HG03378 (cell line): ENCODE measurements around the gene GLI3.
A peak's percentile ranks its signal among the peaks of the same experiment; 100 is the strongest.

Experiments used
- ATAC-seq: cut with Tn5 transposase; IDR thresholded peaks from one replicate; pipeline ENCODE4 v1.9.1; 2021; ENCODE audit warnings: mild to moderate bottlenecking, moderate library complexity; ENCODE audit not compliant: unreplicated experiment

Gene GLI3

GRCh38 chr7:41975849-41976248 lies 261.2 kb downstream of the GLI3 start:
- no peak for ATAC-seq

- ATAC-seq = no peak
These were observed 262.0 kb downstream of the GLI3 start for GRCh38 chr7:41974870-41975557.

- no peak for ATAC-seq
These were observed 263.7 kb downstream of the GLI3 start for GRCh38 chr7:41973202-41973730.

- ATAC-seq = no peak
These were observed 264.2 kb downstream of the GLI3 start for GRCh38 chr7:41972776-41973175.

- ATAC-seq = no peak
These were observed 264.7 kb downstream of the GLI3 start for GRCh38 chr7:41972270-41972669.

DNA sequence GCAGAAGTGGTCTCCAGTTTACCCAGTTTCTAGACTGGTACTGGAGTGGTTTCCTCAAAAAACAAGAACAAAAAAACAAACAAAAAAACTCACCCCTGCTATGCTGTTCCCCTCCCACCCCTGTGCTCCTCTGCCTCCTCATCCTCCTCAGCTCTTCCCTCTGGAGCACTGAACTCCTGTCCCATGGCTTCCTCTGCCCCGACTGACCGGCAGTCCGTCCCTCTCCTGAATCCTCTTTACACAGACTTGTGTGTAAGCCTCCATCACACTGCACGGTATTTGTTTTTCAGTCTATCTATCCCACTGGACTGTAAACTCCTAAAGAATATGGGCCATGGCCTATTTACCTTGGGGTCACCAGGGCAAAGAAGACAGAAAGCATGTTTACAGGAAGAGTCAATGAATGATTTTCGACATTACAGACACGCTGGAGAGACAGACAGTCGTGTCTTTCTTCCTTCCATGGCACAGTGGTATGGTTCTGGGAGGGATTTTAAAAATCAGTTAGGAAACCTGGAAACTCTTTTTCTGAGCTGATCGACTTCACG lies 265.3 kb downstream of the GLI3 start:
- no peak for ATAC-seq

- ATAC-seq = no peak
These were observed 266.1 kb downstream of the GLI3 start for GRCh38 chr7:41970941-41971340.

DNA sequence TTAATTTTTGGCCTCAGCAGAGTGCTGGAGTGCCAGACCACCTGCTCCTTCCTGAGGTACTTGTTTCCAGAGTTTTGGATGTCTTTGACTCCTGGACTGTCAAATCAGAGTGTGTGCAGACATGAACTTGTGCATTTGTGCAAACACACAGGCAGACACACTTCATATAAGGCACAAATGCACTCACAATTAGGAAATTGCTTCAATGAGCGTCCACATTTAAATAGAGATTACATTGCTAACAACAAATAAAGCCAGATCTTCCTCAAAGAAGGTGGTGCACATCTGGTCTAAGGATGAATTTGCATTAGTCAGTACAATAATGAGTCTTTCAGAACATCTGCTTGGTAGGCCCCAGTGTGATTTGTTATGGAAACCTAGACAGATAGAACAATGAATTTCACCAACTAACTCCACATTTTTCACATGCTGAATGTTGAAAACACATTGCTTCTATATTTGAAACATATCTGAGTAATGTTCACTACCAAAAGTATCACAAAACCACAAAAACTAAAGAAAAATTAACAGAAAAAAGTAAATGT lies 267.4 kb downstream of the GLI3 start:
- ATAC-seq = no peak

- ATAC-seq = no peak
These were observed 269.9 kb downstream of the GLI3 start for GRCh38 chr7:41967156-41967555.

DNA sequence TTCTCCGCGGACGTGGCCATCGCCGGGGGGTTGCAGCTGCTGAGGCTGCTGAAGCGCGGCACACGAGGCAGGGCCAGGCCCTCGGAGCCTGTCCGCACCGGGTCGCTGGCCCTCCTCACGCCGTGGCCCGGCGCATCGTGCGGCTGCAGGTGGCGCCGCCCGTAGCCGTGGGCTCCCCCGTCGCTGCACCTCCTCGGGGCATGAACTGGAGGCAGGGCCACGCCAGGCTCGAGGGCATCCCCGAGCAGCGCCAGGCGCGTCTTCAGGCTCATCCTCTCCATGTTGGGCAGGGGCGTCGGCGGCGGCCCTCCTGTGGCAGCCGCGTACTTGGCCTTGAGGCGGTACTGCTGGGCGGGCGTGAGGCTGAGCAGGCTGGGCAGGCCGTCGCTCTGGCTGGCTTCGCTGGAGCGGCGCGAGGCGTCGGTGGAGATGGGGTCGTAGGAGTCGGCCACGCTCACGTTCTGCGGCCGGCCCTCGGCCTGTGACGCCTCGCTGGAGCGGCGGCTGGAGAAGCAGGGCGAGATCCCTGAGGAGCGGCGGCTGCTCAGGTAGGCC lies 271.0 kb downstream of the GLI3 start:
- ATAC-seq = no peak

DNA sequence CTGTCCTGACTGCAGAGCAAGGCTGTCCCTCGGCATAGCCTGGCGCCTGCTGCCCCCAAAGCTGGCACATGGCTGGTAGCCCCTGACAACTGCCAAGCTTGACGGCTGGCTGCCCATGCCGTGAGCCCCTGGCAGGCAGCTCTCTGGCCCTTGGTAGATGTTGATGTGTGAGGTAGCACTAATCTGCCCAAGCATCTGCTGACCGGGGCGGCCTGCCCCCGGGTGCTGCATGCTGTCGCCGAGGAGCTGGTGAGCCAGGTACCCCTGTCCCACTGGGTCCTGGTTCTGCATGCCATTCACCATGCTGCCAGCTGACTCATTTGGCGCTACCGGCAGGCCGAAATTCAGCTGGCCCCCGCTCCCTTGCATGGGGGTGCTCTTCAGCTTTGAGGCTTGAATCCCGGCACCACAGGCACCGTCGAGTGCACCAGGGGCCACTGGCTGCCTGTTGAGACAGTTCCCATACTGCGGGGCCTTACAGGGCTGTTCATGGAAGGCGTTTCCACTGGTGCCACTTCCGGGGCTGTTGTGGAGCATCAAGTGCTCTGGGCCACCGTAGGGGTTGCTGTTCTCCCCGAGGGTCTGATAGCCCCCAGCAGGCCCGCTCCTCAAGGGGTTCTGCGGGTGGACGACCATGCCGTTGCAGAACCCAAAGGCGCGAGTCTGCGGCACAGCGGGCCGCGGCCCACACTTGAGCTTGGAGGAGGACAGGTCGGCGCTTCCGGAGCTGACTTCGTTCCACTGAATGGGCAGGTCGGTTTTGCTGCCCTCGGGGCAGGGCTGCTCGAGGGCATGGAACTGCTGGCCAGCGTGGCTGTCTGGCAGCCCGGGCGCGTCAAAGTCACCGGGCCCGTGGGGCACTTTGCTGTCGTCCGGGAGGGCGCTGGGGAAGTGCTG lies 271.9 kb downstream of the GLI3 start:
- no peak for ATAC-seq

DNA sequence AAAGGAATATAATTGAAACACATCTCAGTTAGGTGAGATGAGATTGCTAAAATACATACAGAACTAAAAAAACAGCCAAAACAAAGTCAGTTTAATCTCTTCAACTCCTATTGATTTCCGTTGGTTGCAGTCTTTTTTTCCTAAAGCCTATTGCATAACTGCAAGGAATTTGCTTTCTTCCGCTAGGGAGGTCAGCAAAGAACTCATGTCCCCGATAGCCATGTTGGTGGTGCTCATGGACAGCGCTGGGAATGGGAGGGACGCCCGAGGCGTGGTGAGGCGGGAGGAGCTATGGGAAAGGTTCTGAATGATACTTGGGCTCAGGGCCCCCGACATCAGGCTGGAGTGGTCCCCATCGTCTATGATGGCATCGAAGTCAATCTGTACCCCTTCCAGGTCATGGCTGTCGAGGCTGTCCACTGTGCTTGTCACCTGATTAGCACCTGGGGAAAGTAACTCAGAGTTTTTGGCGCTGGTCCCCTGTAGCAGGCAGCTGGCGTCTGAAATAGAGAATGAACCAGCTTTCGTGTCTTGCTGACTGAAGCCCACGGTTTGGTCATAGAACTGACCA lies 272.7 kb downstream of the GLI3 start:
- ATAC-seq = no peak

DNA sequence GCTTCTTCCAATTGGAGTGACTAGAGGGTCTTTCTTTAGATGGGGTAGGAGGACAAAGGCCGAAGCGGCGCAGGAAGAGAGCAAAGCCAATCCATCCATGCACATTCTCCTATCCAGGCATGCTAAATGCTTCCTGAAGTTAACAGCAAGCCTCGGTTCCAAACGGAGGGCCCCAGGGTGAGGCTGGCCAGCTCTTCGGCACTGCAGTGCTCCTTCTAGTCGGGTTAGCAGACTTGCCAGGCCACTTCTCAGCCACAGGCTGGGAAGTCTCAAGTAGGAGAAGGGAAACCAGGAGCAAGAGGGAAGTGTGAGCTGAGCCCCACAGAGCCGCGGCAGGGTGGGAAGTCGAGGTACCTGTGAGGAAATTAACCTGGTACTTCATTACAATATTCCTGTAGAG lies 280.3 kb downstream of the GLI3 start:
- no peak for ATAC-seq

GRCh38 chr7:41955893-41956675 lies 280.9 kb downstream of the GLI3 start:
- ATAC-seq = no peak

GRCh38 chr7:41955451-41955850 lies 281.6 kb downstream of the GLI3 start:
- ATAC-seq = no peak

DNA sequence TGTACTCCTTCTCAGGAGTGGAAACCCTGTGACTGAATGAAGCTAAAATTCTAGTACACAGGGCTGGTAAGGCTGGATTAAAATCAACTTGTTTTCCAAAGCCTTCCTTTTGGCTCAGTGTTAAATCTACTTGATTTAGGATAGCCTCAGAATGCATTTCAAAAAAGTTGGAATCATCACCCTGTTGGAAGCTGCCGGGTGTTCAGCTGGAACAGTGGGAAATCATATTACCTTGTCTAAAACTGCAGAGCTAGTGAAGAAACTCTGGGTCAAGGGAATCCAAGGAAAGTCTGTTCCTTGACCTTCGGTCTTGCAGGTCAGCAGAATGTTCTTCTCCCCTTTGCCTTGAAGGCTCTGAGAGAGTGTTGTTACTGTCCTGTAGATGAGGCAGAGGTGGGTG lies 282.0 kb downstream of the GLI3 start:
- no peak for ATAC-seq

GRCh38 chr7:41948503-41948902 lies 288.5 kb downstream of the GLI3 start:
- no peak for ATAC-seq

DNA sequence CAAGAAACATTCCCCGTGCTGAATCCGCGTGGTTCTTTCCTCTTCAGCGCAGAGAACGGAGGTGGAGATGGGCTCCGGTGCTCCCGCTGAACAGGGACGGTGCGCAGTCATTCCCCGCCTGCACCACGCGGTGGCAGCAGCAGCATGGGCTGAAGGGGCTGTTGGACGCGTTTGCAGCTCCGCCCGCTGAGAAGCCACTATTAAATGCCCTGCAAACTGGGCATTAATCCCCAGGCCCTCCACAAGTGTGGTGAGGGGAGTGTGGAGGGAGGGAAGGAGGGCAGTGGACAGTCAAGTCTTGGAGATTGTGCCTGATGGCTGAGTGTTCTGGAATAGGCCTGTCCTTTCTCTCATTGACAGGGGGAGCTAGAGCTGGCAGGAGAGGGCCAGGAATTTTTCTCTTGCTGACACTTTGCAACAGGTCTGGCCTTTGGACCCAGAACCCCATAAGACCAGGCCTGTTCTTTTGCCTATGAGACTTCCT lies 293.9 kb downstream of the GLI3 start:
- ATAC-seq = peak; percentile 82

GRCh38 chr7:41942468-41943093 lies 294.4 kb downstream of the GLI3 start:
- ATAC-seq = peak; percentile 25
